ENCODE results near the gene HOXA7.

Gene HOXA7

DNA sequence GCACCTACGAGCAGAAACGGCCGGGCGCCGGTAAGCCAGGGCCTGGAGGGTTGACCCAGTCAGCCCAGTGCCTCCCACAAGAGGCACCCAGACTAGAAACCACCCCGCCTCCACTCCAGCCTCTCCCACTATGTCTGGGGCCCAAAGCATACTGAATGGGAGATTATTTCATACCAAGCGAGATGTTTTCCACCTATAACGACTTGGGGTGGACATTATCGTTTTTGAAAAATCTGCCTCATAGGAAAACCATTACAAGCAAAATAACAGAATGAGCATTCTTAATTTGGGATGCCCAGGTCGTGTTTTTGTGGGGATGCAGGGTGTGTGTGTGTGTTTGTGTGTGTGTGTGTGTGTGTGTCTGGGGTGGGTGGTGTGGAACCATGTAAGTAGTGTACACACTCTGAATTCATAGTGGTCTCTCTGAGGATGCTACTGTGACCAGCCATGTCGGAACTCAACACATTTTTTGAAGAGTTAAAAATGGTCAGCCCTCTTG is 10.5 kb downstream of the HOXA7 start:
- DNase-seq = no peak

DNA sequence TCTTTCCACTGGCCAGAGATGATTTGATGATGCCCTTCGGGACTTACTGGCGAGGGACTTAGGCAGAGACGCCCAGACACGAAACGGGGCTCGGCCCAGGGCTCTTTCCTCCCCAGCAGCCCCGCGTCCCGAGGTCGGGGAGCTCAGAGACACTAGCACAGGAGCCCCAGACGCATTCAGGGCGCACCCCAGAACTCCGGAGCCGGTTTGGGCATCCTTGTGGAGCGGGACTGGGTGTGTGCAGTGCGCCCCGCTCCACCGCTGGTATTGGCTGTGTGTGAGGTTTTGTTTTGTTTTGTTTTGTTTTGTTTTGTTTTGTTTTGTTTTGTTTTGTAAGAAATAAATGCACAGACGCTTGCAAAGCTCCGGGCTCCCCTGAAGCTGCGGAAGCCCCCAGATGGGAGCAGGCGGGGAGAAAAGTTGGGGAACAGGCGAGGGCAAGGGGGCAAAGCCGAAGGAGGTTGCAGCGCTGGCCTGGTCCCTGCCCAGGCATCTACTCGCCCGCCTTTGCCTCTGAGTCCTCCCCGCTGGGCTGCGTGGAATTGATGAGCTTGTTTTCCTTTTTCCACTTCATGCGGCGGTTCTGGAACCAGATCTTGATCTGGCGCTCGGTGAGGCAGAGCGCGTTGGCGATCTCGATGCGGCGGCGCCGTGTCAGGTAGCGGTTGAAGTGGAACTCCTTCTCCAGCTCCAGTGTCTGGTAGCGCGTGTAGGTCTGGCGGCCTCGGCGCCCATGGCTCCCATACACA is 11.1 kb downstream of the HOXA7 start:
- no peak for DNase-seq

DNA sequence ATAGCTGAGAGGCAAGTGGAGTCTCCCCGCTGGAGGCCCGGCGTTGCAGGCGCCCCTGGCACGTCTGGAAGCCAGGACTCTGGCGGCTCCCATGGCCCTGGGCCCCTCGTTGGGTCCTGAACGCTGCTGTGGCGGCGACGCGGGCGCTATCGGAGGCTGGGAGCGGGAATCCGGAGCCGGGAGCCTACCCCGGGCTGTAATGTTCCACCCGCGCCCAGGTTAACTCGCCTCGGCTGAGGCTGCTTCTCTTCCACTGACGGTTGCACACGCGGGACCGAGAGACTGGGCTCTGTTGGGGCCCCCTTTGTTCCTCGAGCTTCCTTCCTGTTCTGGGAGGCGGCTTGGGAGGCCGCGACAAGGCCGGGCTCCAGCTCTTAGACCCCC is 11.7 kb downstream of the HOXA7 start:
- no peak for DNase-seq

DNA sequence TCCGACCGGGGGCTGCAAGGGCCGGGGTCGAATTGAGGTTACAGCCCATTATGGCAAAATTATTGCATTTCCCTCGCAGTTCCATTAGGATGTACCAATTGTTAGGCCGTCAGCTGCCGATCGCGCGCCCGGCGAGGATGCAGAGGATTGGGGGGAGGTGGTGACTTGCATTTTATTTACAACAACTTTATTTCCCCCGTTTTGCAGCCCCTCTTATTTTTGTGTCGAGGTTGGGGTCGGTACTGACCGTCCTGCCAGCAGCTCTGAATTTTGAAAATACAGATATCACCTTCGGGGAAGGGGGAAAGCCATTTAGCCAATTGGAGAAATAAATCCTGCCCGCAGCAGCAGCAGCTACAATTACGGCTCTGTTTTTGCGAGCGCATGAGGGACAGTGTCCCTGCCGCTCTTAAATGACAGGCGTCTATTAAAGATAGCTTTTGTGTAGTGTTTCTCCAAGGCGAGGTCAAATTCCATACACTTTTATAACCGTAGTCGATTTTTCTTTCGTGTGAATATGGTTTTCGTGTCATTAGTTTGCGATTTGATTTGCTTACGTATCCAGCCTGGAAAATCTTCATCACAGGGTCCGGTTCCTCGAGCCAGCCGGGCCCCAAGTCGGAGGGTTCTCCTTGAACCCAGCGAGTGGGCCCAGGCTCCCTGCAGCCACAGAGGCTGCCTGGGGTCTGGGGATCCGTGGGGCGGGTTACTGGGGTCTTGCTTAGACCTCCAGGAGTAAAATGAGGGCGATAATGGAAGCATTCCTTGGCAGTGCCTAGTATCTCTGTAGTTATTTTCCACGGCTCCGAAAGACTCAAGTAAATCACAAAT is 12.3 kb downstream of the HOXA7 start:
- DNase-seq = no peak

DNA sequence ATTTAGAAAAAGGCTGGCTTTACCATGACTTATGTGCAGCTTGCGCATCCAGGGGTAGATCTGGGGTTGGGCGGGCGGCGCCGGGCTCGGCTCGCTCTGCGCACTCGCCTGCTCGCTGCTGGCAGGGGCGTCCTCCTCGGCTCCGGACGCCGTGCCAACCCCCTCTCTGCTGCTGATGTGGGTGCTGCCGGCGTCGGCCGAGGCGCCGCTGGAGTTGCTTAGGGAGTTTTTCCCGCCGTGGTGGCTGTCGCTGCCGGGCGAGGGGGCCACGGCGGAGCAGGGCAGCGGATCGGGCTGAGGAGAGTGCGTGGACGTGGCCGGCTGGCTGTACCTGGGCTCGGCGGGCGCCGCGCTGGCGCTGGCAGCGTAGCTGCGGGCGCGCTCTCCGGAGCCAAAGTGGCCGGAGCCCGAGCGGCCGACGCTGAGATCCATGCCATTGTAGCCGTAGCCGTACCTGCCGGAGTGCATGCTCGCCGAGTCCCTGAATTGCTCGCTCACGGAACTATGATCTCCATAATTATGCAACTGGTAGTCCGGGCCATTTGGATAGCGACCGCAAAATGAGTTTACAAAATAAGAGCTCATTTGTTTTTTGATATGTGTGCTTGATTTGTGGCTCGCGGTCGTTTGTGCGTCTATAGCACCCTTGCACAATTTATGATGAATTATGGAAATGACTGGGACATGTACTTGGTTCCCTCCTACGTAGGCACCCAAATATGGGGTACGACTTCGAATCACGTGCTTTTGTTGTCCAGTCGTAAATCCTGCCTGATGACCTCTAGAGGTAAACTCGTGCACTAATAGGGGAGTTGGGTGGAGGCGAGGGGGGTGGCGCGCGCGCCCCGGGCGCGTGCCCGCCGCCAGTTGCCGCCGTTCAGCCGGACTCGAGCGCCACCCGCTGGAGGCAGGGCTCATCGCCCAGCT is 13.2 kb downstream of the HOXA7 start, which contains the start of gene HOXA5:
Gene HOXA5 (minus strand): TSS at position 659 of the 927 bp plus-strand sequence. CDS start 74 bp downstream, at position 585.
- no peak for DNase-seq

DNA sequence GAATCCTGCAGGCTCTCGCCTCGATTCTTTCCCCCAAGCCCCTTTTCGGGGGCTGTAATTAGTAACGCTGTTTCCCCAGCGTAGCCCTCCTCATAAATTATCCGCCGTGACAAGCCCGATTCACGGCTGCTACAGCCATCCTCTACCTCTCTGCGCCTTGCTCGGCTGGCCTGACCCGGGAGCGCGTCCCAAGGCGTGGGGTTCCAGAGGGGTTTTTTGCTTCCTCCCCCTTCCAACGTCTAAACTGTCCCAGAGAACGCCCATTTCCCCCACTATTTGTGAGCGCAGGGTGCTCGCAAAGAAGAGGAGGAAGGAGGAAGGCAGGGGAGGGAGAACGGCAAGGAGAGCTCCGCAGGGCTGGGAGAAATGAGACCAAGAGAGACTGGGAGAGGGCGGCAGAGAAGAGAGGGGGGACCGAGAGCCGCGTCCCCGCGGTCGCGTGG is 13.9 kb downstream of the HOXA7 start:
- no peak for DNase-seq

DNA sequence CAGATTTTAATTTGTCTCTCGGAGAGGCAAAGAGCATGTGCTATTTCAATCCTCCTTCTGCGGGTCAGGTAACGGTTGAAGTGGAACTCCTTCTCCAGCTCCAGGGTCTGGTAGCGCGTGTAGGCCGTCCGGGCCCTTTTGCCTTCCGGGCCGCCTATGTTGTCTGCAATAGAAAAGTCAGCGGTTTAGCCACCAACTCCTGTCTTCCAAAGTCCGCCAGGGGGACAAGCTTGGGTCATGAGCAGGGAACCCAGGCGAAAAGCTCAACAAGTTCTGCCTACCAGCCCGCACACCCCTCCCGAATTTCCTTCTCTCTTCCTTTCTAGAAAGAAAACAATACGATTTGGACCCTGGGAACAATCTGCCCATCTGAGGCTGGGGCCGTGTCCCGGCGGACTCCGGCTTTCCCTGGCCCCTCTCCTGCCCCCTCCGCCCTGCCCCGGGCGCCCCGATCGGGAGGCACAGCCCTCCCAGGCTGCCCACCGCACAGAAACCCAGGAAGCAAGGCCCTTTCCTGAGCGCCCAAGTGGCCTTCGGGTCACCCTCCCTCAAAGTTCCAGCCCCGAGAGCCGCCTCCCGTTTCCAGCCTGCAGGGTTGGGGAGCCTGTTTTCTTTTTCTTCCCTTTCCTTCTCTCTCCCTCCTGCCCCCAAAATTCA is 14.4 kb downstream of the HOXA7 start:
- no peak for DNase-seq

DNA sequence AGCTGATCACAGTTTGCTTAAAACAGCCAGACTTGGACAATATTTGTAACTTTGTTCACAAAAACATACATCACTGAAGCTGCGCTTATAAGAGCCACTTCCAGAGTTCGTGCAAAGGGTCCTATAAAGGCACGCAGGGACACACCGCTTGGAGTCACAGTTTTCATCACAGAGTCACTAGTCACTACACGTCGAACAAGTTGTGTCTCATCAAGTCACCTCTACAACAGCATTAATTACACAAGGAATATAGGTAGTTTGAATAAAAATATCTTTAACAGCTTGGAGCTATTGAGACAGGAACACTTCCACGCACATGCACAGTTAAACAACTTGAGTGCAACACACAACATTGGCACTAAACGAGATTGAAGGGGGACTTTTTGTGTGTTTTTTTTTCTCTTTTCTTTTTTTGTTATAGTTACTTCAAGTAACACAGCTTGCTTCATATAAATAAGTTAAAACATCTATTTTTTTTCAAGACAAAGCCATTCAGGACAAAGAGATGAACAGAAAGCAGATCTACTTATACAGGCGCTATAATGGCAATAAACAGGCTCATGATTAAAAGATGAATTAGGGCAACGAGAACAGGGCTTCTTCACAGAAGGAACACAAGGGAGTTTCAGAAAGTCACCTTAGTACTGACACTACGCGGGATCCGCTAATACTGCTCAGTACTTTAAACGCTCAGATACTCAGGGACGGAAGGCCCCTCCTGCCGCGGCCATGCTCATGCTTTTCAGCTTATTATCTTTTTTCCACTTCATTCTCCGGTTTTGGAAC is 15.1 kb downstream of the HOXA7 start:
- DNase-seq = no peak

DNA sequence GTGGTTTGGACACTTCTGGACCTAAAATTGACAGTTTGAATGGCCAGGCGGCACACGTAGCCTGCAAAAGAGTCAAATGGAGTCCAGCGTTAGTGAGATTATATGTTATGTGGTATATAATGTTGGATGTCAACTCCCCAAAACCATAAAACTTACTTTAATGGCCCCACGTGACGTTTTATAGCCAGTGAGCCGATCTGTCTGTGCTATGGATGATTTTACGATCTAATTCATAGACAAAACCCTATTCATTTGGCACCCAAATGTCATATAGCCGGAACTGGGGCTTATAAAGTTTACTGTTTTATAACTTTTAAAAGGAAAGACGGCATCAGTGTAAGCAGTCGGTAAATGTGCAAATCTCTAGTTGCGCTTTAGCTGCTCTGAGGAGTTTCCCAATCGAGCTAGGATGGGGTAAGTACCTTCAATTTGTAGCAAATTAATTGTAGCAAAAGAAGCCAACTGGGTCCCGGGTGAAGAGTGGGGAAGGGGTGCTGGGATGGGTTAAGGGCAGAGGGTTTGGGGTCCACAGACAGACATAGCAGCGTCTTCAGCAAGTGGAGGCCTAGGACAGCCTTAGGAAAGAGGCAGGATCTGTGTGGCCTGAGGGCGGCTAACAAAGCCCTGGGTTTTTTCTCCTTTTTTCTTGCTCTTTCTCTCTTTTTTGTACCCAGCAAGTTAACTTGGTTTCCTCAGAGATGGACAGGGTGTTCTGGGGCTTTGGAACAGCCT is 16.2 kb downstream of the HOXA7 start:
- DNase-seq = no peak

DNA sequence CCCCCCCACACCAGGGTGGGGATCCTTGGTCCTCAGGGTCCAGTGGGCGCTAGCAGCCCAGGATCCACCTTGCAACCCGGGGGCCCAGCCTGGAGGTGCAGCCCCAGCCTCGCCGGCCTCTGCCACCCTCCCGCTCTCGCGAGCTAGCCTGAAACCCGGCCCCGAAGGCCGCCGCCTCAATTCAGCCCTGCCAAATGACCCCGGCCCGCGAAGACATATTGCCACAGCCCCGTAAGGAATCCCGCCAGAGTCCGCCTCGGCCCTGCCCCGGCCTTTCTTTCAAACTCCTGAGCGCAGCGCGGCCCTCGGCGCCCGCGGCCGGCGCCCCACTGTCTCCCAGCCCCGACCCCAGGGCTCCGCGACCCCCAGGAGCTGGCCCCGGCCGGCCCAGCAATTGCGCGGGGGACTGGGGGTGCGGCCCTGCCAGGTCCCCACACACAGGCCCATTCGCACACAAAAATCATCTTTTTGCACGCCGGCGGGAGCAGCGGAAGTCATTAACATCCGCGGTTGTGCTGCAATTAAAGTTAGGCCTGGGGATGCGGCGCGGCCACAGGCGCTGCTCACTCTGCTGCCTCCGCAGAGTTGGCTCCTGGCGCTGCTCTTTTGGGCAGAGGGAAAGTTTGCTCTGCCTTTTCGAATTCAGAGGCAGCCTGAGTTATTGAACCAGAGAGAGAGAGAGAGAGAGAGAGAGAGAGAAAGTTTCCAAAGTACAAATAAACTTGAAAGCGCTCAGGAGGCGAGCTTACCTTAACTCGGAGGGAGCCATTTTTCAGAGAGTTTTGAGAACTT is 16.9 kb downstream of the HOXA7 start:
- no peak for DNase-seq

DNA sequence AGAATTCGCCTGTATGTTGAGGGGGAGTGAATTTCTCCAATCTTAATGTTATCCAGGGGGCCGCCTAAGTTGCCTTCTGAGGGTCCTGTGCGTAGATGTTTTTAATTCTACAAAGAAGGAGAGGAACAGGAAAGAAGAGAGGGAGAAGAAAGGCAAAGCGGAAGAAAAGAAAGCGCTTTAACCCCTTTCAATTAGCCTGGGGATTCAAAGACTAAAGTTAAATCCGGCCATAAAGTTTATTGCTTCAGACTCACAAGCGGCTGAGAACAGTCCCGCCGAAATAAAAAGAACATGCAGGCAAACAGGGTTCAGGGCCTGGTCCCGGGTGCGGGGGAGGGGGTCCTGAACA is 17.5 kb downstream of the HOXA7 start:
- no peak for DNase-seq

DNA sequence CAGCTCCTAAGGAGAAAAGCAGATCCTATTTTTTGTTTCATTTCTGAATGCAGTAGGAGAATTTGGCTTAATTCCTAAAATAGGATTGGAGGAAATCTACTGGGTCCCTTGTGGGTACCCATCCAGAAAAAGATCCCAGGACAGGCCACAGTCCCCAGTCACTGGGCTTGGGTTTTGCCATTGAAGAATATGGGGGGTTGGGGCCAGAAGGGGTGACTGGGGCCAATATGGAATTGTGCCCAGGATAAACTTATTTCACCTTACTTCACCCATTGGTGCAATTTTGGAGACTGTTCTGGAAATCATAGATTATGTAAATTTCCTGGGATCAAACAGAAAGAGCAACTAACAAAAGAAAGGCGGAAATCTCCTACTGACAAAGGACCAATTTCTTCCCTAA is 18.0 kb downstream of the HOXA7 start:
- DNase-seq = no peak

DNA sequence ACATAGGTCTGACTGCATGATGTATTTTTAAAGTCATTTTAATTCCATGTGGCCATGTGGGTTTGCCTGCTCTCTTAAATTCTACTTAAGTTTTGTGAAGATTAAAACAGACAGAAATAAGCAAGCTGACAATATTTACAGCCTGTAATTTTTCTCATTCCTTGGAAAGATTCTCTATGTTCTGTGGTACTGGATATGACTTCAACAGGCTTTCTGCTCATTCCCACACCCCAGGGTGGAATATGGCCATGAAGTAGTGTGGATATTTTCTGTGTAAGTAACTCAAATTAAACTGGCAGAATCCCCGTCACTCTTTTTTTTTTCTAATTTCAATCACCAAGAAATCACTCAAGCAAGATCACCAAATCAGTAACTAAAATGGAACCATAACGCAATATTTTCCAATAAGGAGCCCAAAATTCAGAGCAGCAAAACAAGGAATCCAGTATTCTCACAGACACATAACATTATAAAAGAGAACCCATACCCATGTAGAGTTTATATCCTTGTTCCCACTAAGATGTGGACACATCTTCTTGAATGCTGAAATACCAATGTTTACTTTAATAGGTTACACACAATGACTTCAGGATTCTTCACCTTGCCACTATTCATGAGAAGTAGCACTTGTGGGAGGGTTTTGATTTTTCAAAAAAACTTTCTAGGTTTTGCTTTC is 18.7 kb downstream of the HOXA7 start:
- DNase-seq = no peak

DNA sequence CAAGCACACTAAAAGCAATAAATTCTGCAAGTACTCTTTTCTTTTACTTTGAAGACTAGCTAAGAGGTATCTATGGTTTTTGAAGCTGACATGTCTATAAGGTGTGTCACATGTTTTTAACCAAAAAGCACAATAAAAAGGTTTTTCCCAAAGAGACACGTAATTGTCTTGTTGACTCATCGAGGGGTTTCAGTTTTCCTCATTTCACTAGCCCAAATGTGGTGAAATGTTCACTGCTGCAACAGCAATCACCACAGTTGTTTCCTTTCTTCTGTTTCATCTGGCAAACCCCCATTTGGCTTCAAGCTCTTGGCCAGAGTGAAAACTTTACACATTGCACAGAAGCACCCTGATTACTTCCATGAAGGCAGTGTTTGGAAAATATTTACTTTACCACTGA is 22.1 kb downstream of the HOXA7 start:
- no peak for DNase-seq

DNA sequence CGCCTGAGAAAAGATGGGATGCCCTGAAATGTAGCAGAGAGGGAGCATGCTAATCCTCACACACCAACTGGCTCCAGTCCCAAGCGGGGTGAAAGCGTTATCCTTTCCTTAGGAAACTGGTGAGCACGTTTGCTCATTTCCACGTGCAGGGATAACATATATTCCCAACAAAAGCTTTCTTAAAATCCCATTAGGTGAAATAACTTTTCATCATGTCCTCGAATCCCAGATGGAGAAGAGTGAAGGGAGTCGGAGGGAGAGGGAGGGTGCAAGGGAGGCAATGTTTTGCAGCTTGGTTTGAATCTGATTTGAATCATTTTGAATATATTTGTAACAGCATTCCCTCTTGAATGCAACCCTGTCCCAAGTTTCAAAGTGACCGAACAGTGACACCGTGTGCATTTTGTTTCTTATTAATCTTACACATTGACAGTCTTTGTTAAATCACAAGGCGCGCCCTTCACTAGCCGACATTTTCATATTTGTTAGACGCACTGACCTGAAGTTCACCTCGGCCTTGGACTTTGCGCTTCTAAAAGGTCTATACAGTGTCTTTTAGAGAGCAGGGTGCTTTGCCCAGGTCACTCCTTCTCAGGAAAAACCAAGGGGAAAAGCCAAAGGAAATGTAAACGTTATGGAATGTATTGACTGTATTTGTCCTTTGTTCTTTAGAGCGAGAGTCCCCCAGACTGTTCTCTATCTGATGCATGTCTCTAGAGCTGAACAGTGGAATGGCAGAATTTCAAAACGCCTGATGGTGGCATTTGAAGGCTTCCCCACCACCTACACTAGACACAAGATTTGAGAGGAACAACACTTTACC is 22.9 kb downstream of the HOXA7 start:
- DNase-seq = no peak

DNA sequence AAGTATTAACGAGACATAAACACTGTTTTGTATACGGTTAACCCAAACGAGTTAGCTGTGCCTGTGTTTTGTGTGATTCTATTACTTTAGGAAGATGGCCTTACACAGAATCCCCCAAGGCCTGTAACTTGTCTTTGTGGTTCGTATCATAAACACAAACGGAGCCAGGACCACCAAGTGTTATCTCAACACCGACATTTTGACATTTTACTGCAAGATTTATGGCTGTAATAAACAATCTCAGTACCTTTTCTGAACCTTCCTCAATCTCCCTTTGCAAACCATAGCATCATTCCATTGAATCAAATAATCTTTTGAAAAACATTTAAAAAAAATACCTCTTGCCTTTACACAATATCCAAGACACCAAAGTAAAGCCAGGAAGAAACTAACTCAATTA is 23.5 kb downstream of the HOXA7 start:
- no peak for DNase-seq

DNA sequence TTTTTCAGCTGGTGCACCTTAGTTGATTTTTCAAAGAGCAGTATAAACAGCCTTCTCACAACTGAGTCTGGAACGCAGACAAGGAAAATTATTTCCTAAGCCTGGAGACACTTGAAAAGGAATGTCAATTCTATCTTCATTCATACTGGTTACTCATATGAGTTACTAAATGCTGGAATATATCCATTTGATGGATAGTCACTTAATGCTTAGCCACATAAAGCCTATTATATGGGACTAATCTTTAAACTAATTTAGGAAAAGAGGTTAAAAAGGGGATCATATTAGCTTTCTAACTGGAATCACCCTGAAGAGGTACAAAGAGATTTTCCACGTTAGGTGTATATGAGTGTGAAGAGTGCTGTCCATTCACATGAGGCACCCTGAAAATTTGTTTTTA is 24.3 kb downstream of the HOXA7 start:
- no peak for DNase-seq

DNA sequence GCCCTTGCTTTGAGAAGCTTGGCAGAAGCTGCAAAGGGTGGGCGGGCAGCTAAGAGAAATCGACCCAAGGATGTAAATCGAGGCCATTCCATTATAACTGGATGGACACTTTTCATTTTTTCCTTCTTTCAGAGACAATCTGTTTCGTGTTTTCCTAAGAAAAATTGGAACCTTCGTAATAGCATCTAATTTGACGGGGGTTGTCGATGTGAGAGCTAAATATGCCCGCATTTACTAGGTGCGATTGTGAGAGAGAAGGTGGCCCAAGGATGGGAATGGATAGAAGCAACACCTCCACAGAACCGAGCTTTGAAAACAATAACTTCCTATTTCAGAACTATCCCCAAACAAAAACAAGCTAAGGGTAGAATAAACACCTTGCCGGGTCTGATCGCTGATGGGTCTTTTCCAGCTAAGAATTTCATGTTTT is 25.1 kb downstream of the HOXA7 start:
- no peak for DNase-seq

All from activated CD8-positive, alpha-beta memory T cell treated with anti-CD3 and anti-CD28 coated beads, Interleukin-2, amount 50 U/mL, for 4 hours (primary cell).